BLaER1 (cell line): ENCODE measurements around the gene ADAMTS18.

ENCODE experiments used
- H3K27ac ChIP-seq: shearing (Covaris generic); formaldehyde crosslinking; 2 replicates; pipeline ENCODE4 v1.8.1; 2022
- H3K27me3 ChIP-seq: shearing (Covaris generic); formaldehyde crosslinking; 2 replicates; pipeline ENCODE4 v1.8.1; 2022
- H3K36me3 ChIP-seq: shearing (Covaris generic); formaldehyde crosslinking; 2 replicates; pipeline ENCODE4 v1.8.1; 2022
- H3K4me1 ChIP-seq: shearing (Covaris generic); formaldehyde crosslinking; 2 replicates; pipeline ENCODE4 v1.8.1; 2022
- H3K4me2 ChIP-seq: shearing (Covaris generic); formaldehyde crosslinking; 2 replicates; pipeline ENCODE4 v1.8.1; 2022
- H3K4me3 ChIP-seq: shearing (Covaris generic); formaldehyde crosslinking; 2 replicates; pipeline ENCODE4 v1.8.1; 2022
- H3K9ac ChIP-seq: shearing (Covaris generic); formaldehyde crosslinking; 2 replicates; pipeline ENCODE4 v1.8.1; 2022
- H3K9me3 ChIP-seq: shearing (Covaris generic); formaldehyde crosslinking; 2 replicates; pipeline ENCODE4 v1.8.1; 2022
- H4K20me1 ChIP-seq: shearing (Covaris generic); formaldehyde crosslinking; 2 replicates; pipeline ENCODE4 v1.8.1; 2022
- Cebpa-rat ChIP-seq: shearing (Covaris generic); IDR thresholded peaks from 2 replicates; pipeline ENCODE4 v1.8.1; 2022

The ADAMTS18 gene

DNA sequence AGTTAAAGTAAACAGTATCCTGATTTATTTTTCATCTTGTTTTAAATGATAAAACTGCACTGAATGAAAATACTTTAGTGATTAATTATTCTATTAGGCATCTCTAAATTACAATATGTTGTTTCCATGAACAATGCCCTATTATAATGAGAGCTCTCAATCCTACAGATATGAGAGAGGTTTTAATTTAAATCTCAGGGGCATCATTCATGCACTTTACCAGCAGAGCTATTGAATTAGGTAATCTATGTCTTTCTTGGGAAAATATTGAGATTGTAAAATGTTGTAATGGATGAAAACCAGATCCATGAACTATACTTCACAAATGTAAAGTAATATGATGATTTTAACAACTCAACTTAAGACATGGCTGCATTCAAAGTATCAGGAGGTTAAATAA, 103.8 kb downstream of the ADAMTS18 start:
- Histone ChIP-seq H3K27ac (no peak overlapping the region), H4K20me1 (no peaks in the 10 kb centered on the region), H3K9me3 (no peaks in the 10 kb centered on the region), H3K4me1 (0 out of 2 replicates have a peak, but pooled peaks cover 4% of the 10 kb centered on the region), H3K27me3 (no peaks in the 10 kb centered on the region), H3K4me2 (no peak overlapping the region), H3K9ac (no peak overlapping the region), H3K4me3 (no peak overlapping the region), H3K36me3 (no peaks in the 10 kb centered on the region)
- no peak for TF ChIP-seq Cebpa-rat

DNA sequence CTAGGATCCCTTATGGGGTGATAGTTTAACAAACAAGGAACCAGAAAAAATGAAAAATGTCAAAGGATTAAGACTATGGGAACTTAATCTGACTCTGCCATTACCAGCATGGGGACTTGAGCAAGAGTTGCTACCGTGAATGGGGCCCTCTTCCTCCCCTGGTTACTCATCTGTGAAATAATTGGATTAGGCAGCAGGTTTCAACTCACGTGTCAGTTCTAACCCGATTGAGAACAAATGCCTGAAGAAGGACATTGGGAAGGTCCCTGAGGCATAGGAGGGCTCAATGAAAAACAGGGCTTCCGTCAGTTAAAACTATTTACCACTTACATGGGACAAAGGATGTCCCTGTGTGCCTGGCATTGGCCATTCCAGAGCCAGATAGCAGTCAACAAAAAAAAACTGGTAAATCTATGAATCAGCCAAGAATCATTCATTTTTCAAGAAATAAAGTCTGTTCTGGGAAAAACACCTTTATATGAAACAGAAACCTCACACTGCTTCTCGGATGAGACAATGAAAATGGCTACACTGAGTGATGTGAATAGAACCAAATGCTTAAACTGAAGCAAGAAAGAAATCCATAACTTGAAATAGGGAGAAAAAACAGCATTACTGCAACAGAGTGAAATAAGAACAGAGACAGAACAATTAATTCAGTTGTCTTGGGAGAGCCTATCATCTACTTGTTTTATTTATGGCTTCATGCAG, 104.3 kb downstream of the ADAMTS18 start:
- Histone ChIP-seq H3K4me2 (no peak overlapping the region), H3K9me3 (no peaks in the 10 kb centered on the region), H3K4me1 (0 out of 2 replicates have a peak, but pooled peaks cover 4% of the 10 kb centered on the region), H3K4me3 (no peak overlapping the region), H3K27ac (no peak overlapping the region), H4K20me1 (no peaks in the 10 kb centered on the region), H3K36me3 (no peaks in the 10 kb centered on the region), H3K27me3 (no peaks in the 10 kb centered on the region), H3K9ac (no peak overlapping the region)
- no peak for TF ChIP-seq Cebpa-rat

DNA sequence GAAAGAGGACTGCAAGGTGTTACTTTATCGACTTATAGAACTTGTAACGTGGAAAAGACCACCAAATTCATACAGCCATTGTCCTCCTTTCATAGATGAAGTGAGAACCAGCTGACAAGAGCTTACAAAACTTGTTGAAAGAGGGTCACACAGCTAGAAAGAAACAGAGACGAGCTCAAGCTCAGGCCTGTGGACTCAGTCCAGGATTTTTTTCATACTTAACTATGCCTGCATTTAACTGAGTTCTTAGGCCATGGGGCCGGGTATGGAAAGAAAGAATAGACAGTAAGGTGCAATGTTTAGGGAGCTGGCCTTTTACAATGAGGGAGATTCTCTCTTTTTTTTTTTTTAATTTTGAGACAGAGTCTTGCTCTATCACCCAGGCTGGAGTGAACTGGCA, 106.1 kb downstream of the ADAMTS18 start:
- no peaks in the 10 kb centered on the region for H3K27me3 ChIP-seq
- no peak overlapping the region for H3K9ac ChIP-seq
- no peak overlapping the region for H3K4me3 ChIP-seq
- H3K27ac ChIP-seq, result no peak overlapping the region
- H4K20me1 ChIP-seq, result no peaks in the 10 kb centered on the region
- H3K4me1 ChIP-seq, result peaks cover 12% of the 10 kb centered on the region; the same call in 1 of the 2 replicates
- no peak for TF ChIP-seq Cebpa-rat
- H3K36me3 ChIP-seq, result no peaks in the 10 kb centered on the region
- no peaks in the 10 kb centered on the region for H3K9me3 ChIP-seq
- no peak overlapping the region for H3K4me2 ChIP-seq

DNA sequence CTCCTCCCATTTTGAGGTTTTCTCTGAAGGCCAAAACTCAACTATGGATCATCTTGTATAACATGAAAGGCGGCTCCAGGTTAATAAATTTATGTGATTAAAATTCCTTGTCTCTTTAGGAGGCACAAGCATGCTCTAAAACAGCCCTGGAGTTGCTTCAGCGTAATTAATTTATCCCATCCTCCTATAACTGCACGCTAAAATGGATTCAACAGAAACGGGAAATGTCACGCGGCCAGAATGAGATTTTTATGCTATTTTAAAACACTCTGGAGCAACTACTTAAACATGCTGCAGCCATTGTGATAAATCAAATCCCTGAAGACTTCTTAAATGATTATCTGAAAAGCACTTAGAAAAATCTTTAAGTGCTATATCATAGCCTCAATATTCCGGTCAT, 106.6 kb downstream of the ADAMTS18 start:
- H3K4me2 ChIP-seq, result no peak overlapping the region

DNA sequence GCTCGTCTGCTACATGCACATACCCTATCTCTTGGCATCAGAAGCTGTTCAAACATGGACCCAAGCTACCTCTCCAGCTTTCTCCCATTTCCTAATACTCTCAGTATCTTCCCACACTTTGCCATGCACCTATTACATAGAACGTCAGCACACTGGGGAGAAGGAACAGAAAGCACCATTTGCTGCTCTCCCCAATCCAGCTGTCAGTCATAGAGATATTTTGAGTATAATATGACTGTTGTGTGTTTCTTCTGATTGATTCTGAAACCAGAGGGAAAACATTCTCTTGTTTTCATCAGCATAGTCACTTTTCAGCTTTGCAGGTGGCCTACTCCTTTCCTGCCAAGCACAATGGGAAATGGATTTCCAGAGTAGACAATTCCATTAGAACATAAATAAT, 107.1 kb downstream of the ADAMTS18 start:
- H3K4me2 ChIP-seq, result no peak overlapping the region
- H3K9me3 ChIP-seq, result no peaks in the 10 kb centered on the region
- no peaks in the 10 kb centered on the region for H3K27me3 ChIP-seq
- H4K20me1 ChIP-seq, result no peaks in the 10 kb centered on the region
- no peak overlapping the region for H3K27ac ChIP-seq
- H3K4me3 ChIP-seq, result no peak overlapping the region
- H3K9ac ChIP-seq, result no peak overlapping the region
- peaks cover 15% of the 10 kb centered on the region; the same call in 1 of the 2 replicates for H3K4me1 ChIP-seq
- TF ChIP-seq Cebpa-rat, result no peak
- H3K36me3 ChIP-seq, result no peaks in the 10 kb centered on the region

More for the DNA sequence above, 106.6 kb downstream of the ADAMTS18 start:
- Histone ChIP-seq H4K20me1 (no peaks in the 10 kb centered on the region), H3K9ac (no peak overlapping the region), H3K9me3 (no peaks in the 10 kb centered on the region), H3K36me3 (no peaks in the 10 kb centered on the region), H3K27ac (no peak overlapping the region), H3K27me3 (no peaks in the 10 kb centered on the region), H3K4me1 (peaks cover 15% of the 10 kb centered on the region; the same call in 1 of the 2 replicates), H3K4me3 (no peak overlapping the region)
- TF ChIP-seq Cebpa-rat, result no peak

DNA sequence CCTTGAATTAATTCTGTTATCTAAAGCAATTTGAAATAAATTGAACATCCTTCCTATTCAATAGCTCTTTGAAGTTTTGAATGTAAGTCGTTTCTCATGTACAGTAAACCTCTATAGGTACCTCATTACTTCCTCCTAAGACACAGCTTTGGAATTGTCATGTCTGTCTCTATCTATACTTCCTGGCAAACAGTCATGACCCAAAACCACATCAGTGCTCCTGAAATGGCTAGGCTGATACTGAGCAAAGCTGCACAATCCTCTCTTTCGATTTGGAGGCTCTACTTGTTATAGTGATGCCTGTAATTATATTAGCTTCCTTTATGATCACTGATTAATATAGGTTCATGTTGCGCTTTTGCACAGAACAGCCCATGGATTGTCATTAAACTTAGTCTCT, 110.1 kb downstream of the ADAMTS18 start:
- no peak overlapping the region for H3K4me3 ChIP-seq
- no peaks in the 10 kb centered on the region for H4K20me1 ChIP-seq
- H3K4me2 ChIP-seq, result no peak overlapping the region
- no peak overlapping the region for H3K27ac ChIP-seq
- H3K27me3 ChIP-seq, result no peaks in the 10 kb centered on the region
- H3K36me3 ChIP-seq, result no peaks in the 10 kb centered on the region
- H3K9ac ChIP-seq, result no peak overlapping the region
- H3K9me3 ChIP-seq, result no peaks in the 10 kb centered on the region
- no peak for TF ChIP-seq Cebpa-rat
- peaks cover 12% of the 10 kb centered on the region; the same call in 1 of the 2 replicates for H3K4me1 ChIP-seq

DNA sequence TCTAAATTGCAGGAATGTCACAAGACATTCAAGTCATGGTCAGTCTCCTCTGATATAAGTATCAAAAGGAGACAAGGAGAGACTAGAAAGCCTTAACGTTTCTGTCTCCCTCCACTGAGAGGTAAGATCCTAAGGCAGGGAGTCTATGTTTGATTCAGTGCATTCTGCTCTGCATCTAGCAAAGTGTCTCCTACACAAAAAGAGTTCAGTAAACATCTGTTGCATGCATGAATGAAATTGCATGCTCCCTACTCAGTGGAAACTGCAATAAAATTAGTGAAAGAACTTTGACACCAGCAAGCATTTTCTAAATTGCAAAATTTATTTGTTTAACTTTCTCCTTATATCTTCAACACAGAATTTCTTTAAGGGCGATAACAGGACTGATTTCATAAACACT, 111.1 kb downstream of the ADAMTS18 start:
- H3K27ac ChIP-seq, result no peak overlapping the region
- H3K27me3 ChIP-seq, result no peaks in the 10 kb centered on the region
- H3K4me2 ChIP-seq, result no peak overlapping the region
- TF ChIP-seq Cebpa-rat, result no peak
- H3K36me3 ChIP-seq, result no peaks in the 10 kb centered on the region
- peaks cover 12% of the 10 kb centered on the region; the same call in 1 of the 2 replicates for H3K4me1 ChIP-seq
- no peaks in the 10 kb centered on the region for H3K9me3 ChIP-seq
- H4K20me1 ChIP-seq, result no peaks in the 10 kb centered on the region
- H3K9ac ChIP-seq, result no peak overlapping the region
- no peak overlapping the region for H3K4me3 ChIP-seq

DNA sequence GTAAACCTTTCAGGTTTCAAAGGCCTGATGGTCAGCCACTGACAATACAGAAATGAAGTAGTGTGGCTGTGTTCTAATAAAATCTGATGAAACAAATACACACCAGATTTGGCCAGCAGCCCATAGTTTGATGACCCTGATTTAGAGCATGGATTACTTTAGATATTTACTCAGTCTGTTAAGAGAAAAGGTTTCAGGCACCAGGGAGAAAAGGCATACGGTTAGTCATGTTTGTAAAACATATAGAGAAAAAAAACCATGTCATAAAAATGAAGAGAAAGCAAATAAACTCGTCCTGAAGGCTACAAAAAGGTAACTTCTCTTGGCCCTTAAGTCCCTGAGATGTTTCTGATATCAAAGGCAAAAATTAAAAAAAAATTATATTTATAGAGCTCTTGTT, 112.1 kb downstream of the ADAMTS18 start:
- no peak overlapping the region for H3K27ac ChIP-seq
- H4K20me1 ChIP-seq, result no peaks in the 10 kb centered on the region
- peaks cover 12% of the 10 kb centered on the region; the same call in 1 of the 2 replicates for H3K4me1 ChIP-seq
- no peaks in the 10 kb centered on the region for H3K36me3 ChIP-seq
- no peak overlapping the region for H3K4me2 ChIP-seq
- no peaks in the 10 kb centered on the region for H3K9me3 ChIP-seq
- H3K27me3 ChIP-seq, result no peaks in the 10 kb centered on the region
- no peak for TF ChIP-seq Cebpa-rat
- H3K4me3 ChIP-seq, result no peak overlapping the region
- no peak overlapping the region for H3K9ac ChIP-seq

DNA sequence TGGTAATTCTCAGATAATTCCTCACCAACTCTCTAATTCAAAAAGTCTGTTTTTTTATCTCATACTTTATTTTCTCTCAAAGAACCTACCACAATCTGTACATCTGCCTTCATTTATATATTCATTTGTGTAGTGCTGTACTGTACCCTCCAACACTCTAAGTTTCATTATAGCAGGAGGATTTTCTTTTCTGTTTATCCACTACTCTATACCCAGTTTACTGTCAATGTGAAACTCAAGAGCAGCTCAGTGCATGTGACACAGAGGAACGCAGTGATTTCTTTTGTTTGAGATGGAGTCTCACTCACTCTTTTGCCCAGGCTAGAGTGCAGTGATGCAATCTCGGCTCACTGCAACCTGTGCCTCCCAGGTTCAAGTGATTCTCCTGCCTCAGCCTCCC, 117.8 kb downstream of the ADAMTS18 start:
- no peak overlapping the region for H3K9ac ChIP-seq
- H3K4me1 ChIP-seq, result no peaks in the 10 kb centered on the region
- no peaks in the 10 kb centered on the region for H3K36me3 ChIP-seq
- TF ChIP-seq Cebpa-rat, result no peak
- H3K4me2 ChIP-seq, result no peak overlapping the region
- no peaks in the 10 kb centered on the region for H4K20me1 ChIP-seq
- H3K4me3 ChIP-seq, result no peak overlapping the region
- H3K27ac ChIP-seq, result no peak overlapping the region
- H3K9me3 ChIP-seq, result no peaks in the 10 kb centered on the region
- no peaks in the 10 kb centered on the region for H3K27me3 ChIP-seq

DNA sequence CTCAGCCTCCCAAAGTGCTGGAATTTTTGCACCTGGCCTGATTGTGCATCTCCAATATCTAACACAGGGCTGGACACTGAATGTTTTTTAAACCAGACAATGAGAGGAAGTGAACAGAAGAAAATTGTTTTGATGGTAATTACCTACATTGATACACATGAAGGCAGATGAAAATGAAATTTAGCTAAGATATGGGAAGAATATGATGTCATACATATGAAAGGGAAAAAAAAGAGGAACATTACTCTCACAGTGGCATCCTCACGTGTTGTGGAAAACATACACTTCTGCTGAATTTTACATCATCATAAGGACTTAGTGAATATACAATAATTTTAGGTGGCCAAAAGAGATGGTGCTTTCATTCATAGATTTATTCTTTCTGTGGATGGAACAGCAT, 124.0 kb downstream of the ADAMTS18 start:
- Histone ChIP-seq H4K20me1 (no peaks in the 10 kb centered on the region), H3K4me3 (no peak overlapping the region), H3K4me1 (peaks cover 10% of the 10 kb centered on the region), H3K27ac (no peak overlapping the region), H3K27me3 (no peaks in the 10 kb centered on the region), H3K9ac (no peak overlapping the region), H3K36me3 (no peaks in the 10 kb centered on the region), H3K4me2 (no peak overlapping the region), H3K9me3 (no peaks in the 10 kb centered on the region)
- no peak for TF ChIP-seq Cebpa-rat
